GM19463 (cell line): ENCODE measurements around the gene REELD1.

ENCODE experiments used
- ATAC-seq: cut with Tn5 transposase; IDR thresholded peaks from one replicate; pipeline ENCODE4 v1.9.1; 2021; ENCODE audit warnings: mild to moderate bottlenecking, moderate library complexity; ENCODE audit not compliant: unreplicated experiment

Gene REELD1

GRCh38 chr4:146224326-146224966 lies 10.1 kb downstream of the REELD1 start:
- no peak for ATAC-seq

DNA sequence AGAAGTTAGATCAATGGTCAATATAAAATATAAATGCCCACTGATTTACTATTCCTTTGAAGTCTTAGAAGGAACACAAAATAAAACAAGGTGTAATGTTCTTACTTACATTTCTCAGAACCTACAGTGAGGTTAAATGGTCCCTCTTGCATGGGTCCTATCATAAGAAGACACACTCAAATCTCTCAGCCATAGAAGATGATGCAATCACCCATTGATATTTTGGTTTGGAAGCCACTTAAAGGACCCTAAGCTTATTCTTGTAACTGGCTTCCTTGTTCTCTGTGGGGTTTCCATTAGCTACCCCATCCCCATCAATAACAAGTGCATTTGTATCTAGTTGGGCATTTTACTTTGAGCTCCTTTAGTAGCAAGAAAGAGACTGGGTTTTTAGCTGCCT lies 15.1 kb downstream of the REELD1 start:
- no peak for ATAC-seq

- no peak for ATAC-seq
Observed at GRCh38 chr4:146232131-146232722, 17.9 kb downstream of the REELD1 start.

DNA sequence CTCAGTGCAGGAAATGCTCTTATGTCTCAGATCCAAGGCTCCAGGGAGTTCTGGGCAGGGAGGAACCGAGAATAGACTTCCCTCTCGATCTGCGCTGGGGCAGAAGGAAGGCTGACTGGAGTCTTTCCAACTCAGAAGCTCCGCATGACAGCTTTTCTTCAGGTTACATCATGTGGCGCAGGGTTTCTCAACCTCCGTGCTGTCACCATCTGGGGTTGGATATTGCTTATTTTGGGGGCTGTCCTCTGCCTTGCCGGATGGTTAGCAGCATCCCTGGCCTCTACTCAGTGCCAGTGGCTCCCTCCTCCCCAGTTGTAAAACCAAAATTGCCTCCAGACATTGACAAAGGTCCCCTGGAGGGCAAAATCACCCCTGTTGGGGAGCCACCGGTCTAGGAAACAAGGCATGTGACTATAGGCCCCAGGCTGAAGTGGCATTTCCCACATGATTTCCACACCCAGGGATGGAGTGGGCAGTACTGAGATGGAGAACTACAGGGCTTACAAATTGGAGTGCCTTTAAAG lies 21.4 kb downstream of the REELD1 start:
- ATAC-seq, result no peak

DNA sequence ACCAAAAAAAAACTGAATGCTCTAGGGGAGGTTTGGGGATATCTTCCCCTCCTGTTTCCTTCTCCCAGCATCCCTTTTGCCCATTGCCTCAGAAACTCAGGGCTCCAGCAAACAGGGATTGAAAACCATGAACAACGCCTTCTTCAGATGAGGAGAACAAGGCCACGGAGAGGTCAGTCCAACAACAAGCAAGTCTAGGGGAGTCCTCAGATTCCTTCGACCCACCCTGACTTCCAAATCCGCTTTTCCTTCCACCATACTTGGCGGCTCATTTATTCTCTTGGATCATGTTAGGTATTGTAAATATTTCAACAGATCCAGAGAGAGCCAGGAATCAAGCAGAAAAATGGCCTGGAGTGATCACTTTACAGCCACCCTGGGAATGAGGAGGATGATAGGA lies 21.9 kb downstream of the REELD1 start:
- ATAC-seq, result no peak

- no peak for ATAC-seq
Observed at GRCh38 chr4:146237092-146237491, 22.8 kb downstream of the REELD1 start.

- ATAC-seq, result no peak
Observed at GRCh38 chr4:146238107-146238506, 23.8 kb downstream of the REELD1 start.

- peak; percentile 82 for ATAC-seq
Observed at GRCh38 chr4:146243141-146243882, 29.0 kb downstream of the REELD1 start.

DNA sequence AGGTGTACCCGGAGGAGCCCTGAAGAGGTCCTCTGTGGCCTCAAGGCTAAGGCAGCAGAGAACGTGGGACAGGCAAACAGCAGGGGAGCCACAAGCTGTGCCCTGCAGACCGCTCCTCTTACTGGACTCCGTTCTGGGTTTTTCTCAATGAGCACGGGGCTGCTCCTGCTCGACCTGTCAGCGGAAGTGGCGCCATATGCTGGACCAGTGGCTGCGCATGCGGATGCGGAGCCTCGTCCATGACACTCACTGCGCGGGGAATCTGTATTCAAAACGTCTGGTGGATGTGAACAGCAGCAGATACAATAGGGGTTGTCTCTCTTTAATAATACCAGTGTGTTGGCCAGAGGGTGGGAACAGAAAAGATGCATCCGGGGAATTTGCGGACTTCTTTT lies 29.5 kb downstream of the REELD1 start:
- ATAC-seq, result no peak

GRCh38 chr4:146244496-146244895 lies 30.2 kb downstream of the REELD1 start:
- ATAC-seq, result no peak

- no peak for ATAC-seq
Observed at GRCh38 chr4:146245246-146245645, 30.9 kb downstream of the REELD1 start.

GRCh38 chr4:146245850-146246249 lies 31.5 kb downstream of the REELD1 start:
- ATAC-seq, result no peak

- ATAC-seq, result no peak
Observed at GRCh38 chr4:146246381-146246780, 32.0 kb downstream of the REELD1 start.

DNA sequence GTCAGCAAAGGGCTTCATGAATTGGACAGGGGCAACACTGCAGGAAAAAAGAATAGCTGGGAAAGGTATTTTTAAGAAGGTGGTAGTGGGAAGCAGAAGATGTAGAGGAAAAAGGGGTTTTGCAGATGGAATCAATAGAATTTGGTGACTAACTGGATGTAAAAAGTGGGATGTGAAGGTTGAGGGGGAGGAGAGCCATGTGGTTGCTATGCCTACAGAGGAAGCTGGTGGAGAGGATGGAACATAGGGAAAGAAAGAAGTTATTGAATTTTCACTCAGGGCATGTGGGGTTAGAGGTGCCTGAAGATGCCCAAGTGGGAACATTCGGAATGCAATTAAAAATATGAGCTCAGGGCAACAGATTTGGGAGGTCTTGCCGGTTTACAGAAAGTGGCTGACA lies 33.0 kb downstream of the REELD1 start:
- ATAC-seq, result no peak

GRCh38 chr4:146252969-146253611 lies 38.8 kb downstream of the REELD1 start:
- no peak for ATAC-seq

DNA sequence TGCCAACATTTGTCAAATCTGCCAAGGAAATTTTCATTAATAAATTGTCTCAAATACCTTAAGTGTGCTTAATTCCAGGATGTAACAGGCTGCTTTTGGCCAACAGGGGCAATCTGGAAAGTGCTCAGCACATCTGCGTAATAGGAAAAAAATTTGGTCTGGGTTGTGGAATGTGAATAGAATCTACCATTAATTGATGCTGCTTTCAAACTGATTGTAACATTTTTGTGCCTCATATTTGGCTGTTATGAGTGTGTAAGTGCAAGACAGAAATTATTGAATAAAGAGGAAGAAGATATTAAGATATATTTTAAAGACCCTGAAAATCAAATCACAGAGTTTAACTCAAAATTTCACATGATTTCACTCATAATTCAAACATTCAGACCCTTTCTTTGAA lies 41.1 kb downstream of the REELD1 start:
- ATAC-seq, result no peak

- no peak for ATAC-seq
Observed at GRCh38 chr4:146255874-146256273, 41.5 kb downstream of the REELD1 start.

GRCh38 chr4:146256328-146256727 lies 42.0 kb downstream of the REELD1 start:
- ATAC-seq, result no peak

- ATAC-seq, result no peak
Observed at GRCh38 chr4:146257511-146257910, 43.2 kb downstream of the REELD1 start.

GRCh38 chr4:146260521-146260920 lies 46.2 kb downstream of the REELD1 start:
- no peak for ATAC-seq

DNA sequence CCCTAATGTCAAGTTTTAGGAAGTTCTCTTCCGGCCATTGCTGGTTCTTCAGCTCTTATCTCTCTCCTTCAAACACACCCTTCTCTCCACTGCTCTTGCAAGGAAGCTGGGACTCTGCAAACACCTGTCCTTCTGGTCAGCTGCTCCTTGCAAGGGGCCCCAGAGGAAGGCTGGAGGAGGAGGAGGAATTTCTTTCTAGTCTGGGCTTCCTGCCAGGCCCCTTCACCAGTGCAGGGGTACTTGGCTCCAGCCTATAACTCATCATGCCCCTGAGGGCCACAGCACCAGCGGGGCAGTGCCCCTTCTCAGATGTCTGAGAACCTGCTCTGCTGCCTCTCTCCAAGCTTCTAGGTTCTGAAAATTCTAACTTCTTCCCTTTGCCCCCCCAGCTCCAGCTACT lies 46.7 kb downstream of the REELD1 start:
- ATAC-seq, result no peak

DNA sequence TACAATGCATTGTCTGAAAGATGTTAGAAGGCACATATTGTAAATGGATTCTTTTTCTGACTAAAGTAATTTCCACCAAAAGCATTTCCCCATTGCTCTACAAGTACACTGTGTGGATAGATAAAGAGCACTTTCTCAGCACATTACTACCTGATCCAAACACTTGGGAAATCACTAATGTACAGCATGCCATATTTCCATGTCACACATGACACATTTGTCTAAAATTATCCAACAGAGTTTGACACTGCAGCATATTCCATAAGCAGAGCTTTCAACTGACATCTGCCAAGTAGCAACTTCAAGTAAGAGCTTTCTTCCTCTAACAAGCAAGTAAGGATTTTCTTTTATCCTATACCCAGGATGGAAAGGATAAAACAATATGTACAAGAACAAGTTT lies 49.5 kb downstream of the REELD1 start:
- no peak for ATAC-seq
